T47D (cell line): ENCODE measurements around the gene SMARCAD1.

ENCODE experiments used
- DNase-seq, 2 experiments: peaks; one replicate each; pipeline versions ENCODE4 v3.0.0 to v3.0.0-alpha.2; 2011 to 2012; ENCODE audit warnings: low read depth in 1 of 2, low spot score in 1 of 2
- JUND ChIP-seq: IDR thresholded peaks from 2 replicates; pipeline ENCODE4 v1.6.1; 2012; ENCODE audit warnings: low read depth
- in situ Hi-C: cut with HindIII; loops from 2 replicates; pipeline ENCODE4 v1.10.0; 2016; ENCODE audit warnings: low sequenced_read_pairs, low pct_unique_long_range_greater_than_20kb

The SMARCAD1 gene

GRCh38 chr4:94244087-94244828 lies 36.6 kb downstream of the SMARCAD1 start:
- no peak for TF ChIP-seq JUND
- no peak for DNase-seq
- in situ Hi-C loops = no loop called here

GRCh38 chr4:94244829-94245185 lies 37.1 kb downstream of the SMARCAD1 start:
- in situ Hi-C loops = no loop called here
- no peak for TF ChIP-seq JUND
- DNase-seq = no peak

GRCh38 chr4:94251094-94251493 lies 43.4 kb downstream of the SMARCAD1 start:
- in situ Hi-C loops = no loop called here
- TF ChIP-seq JUND = no peak
- no peak for DNase-seq

GRCh38 chr4:94253036-94253435 lies 45.4 kb downstream of the SMARCAD1 start:
- DNase-seq = peak in 1 of 2 experiments; percentile 15
- in situ Hi-C loops = no loop called here
- TF ChIP-seq JUND = no peak

GRCh38 chr4:94256144-94256783 lies 48.6 kb downstream of the SMARCAD1 start:
- DNase-seq = no peak
- no peak for TF ChIP-seq JUND
- in situ Hi-C loops = no loop called here

GRCh38 chr4:94256828-94257227 lies 49.2 kb downstream of the SMARCAD1 start:
- in situ Hi-C loops = no loop called here
- no peak for TF ChIP-seq JUND
- DNase-seq = peak in 1 of 2 experiments; percentile 14

GRCh38 chr4:94262163-94263016 lies 54.7 kb downstream of the SMARCAD1 start:
- TF ChIP-seq JUND = no peak
- in situ Hi-C loops = no loop called here
- no peak for DNase-seq

GRCh38 chr4:94267037-94267436 lies 59.4 kb downstream of the SMARCAD1 start:
- no peak for TF ChIP-seq JUND
- in situ Hi-C loops = no loop called here
- DNase-seq = no peak

- TF ChIP-seq JUND = no peak
Observed at GRCh38 chr4:94271248-94271647, 63.6 kb downstream of the SMARCAD1 start.

GRCh38 chr4:94274912-94275311 lies 67.2 kb downstream of the SMARCAD1 start:
- no peak for TF ChIP-seq JUND
- in situ Hi-C loops = no loop called here
- no peak for DNase-seq

More at GRCh38 chr4:94271248-94271647, 63.6 kb downstream of the SMARCAD1 start:
- in situ Hi-C loops = no loop called here
- no peak for DNase-seq

- no peak for DNase-seq
- no peak for TF ChIP-seq JUND
- in situ Hi-C loops = no loop called here
Observed at GRCh38 chr4:94276204-94276603, 68.5 kb downstream of the SMARCAD1 start.

- in situ Hi-C loops = no loop called here
- no peak for TF ChIP-seq JUND
Observed at GRCh38 chr4:94277534-94277933, 69.9 kb downstream of the SMARCAD1 start.

GRCh38 chr4:94278781-94279180 lies 71.1 kb downstream of the SMARCAD1 start:
- TF ChIP-seq JUND = no peak
- DNase-seq = no peak
- in situ Hi-C loops = no loop called here

More at GRCh38 chr4:94277534-94277933, 69.9 kb downstream of the SMARCAD1 start:
- no peak for DNase-seq
